ENCODE results near the gene MANEA.

GRCh38 chr6:95576218-95576997, 927 bp upstream of the MANEA start:
- TF ChIP-seq POLR2A (IDR thresholded peaks at IDR 0.05; ENCODE audit: low read length), result peak; percentile 23
- TF ChIP-seq GATA1 (IDR thresholded peaks at IDR 0.05; ENCODE audit: low read depth, low read length), result no peak

Data from erythroblast (primary cell).